Gastrocnemius medialis (tissue), 4 donors: ENCODE measurements around the gene SPATA25.
"Not testable (repeated sequence)": the region's sequence is repeated elsewhere in the genome, so short reads cannot be mapped to it uniquely, and the experiment has no call there.

Source experiments
- CTCF ChIP-seq, 5 experiments: fragments of 450-650 bp in 3 of 5; fragments of 200-600 bp in 2 of 5; sonication (generic) in 2 of 5; IDR thresholded peaks in 4 of 5; conservative IDR thresholded peaks in 1 of 5; 1 replicate in 4 of 5; 2 replicates in 1 of 5; pipeline ENCODE4 v1.5.1; 2016 to 2019; ENCODE audit warnings: antibody characterized with exemption in 5 of 5, mild to moderate bottlenecking in 3 of 5, moderate library complexity in 3 of 5
- POLR2A ChIP-seq, 2 donors: fragments of 450-650 bp; IDR thresholded peaks; one replicate each; pipeline ENCODE4 v1.6.1; 2017; ENCODE audit warnings: antibody characterized with exemption in 2 of 2, mild to moderate bottlenecking in 2 of 2, moderate library complexity in 2 of 2

- not testable (repeated sequence) for TF ChIP-seq CTCF (IDR thresholded peaks at IDR 0.05 in 4 of 5, conservative IDR thresholded peaks at IDR 0.05 in 1 of 5); POLR2A (IDR thresholded peaks at IDR 0.05)
Observed at GRCh38 chr20:45931680-45932079, 44.3 kb upstream of the SPATA25 start.
